Ureter (tissue), 1 donor: Measurements from ENCODE around the gene SLK. TPM values are rescaled to one million over a fixed set of nuclear protein-coding genes. Genes with fewer than 3 reads are reported as not detected.

ENCODE experiments used
- DNase-seq: peaks from one replicate; pipeline ENCODE4 v3.0.0-alpha.2; 2020; ENCODE audit warnings: low spot score
- total RNA-seq: library from RNA; stranded (reverse); gene quantifications from one replicate; pipeline ENCODE4 v1.2.4, GENCODE V29; 2023
- donor health status: DM: yes; HTN: yes; CAD: no.

SLK gene
- total RNA-seq: 66.4 TPM

- peak; percentile 82 for DNase-seq
These were observed at the start of gene SLK for GRCh38 chr10:103966671-103967447. TSS of gene SLK (plus strand) at chr10:103967140. CDS start at chr10:103967746, 606 bp downstream.

GRCh38 chr10:103917302-103918052 is 49.5 kb upstream of the SLK start:
- peak; percentile 65 for DNase-seq

GRCh38 chr10:103918053-103918846 is 48.7 kb upstream of the SLK start, which contains the start of gene STN1:
TSS of gene STN1 (minus strand) at chr10:103918184. CDS start at chr10:103917594, 590 bp downstream.
- DNase-seq: peak; percentile 98

GRCh38 chr10:103919648-103920025 is 47.3 kb upstream of the SLK start:
- no peak for DNase-seq

- no peak for DNase-seq
These were observed 45.7 kb upstream of the SLK start for GRCh38 chr10:103921248-103921647.

GRCh38 chr10:103921750-103922195 is 45.2 kb upstream of the SLK start:
- peak; percentile 54 for DNase-seq

GRCh38 chr10:103922659-103923058 is 44.3 kb upstream of the SLK start:
- DNase-seq: no peak

GRCh38 chr10:103923502-103923901 is 43.4 kb upstream of the SLK start:
- no peak for DNase-seq

- no peak for DNase-seq
These were observed 41.3 kb upstream of the SLK start for GRCh38 chr10:103925591-103925990.

GRCh38 chr10:103926722-103927319 is 40.1 kb upstream of the SLK start:
- no peak for DNase-seq

GRCh38 chr10:103928784-103929183 is 38.2 kb upstream of the SLK start:
- DNase-seq: no peak

GRCh38 chr10:103929381-103929921 is 37.5 kb upstream of the SLK start:
- no peak for DNase-seq

- DNase-seq: no peak
These were observed 36.5 kb upstream of the SLK start for GRCh38 chr10:103930449-103930848.

- DNase-seq: no peak
These were observed 36.1 kb upstream of the SLK start for GRCh38 chr10:103930881-103931280.

- no peak for DNase-seq
These were observed 35.3 kb upstream of the SLK start for GRCh38 chr10:103931603-103932002.

- DNase-seq: no peak
These were observed 34.7 kb upstream of the SLK start for GRCh38 chr10:103932271-103932670.

GRCh38 chr10:103932971-103933370 is 34.0 kb upstream of the SLK start:
- DNase-seq: no peak

GRCh38 chr10:103933557-103934121 is 33.3 kb upstream of the SLK start:
- no peak for DNase-seq

GRCh38 chr10:103934308-103934707 is 32.6 kb upstream of the SLK start:
- DNase-seq: no peak

GRCh38 chr10:103936022-103936421 is 30.9 kb upstream of the SLK start:
- DNase-seq: no peak

- DNase-seq: no peak
These were observed 27.4 kb upstream of the SLK start for GRCh38 chr10:103939522-103939921.
